ENCODE data around the gene OAS1.

DNA sequence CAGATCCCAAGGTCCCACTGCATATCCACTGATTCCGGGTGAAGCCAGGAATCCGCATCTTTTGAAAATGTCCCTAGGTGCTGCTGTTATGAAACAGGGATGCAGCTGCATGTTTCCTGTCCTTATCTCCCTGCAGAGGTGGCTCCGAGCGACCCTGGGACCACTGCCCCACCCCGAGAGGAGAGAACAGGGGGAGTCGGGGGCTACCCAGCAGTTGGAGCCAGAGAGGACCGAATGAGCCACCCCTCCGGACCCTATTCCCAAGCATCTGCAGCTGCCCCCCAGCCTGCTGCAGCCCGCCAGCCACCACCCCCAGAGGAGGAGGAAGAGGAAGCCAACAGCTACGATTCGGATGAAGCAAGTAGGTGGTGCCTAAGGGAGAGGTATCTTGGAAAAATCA lies 30.3 kb upstream of the OAS1 start:
- no peak for TF ChIP-seq POLR2A (IDR thresholded peaks at IDR 0.05)
- TF ChIP-seq, protein P1, sequence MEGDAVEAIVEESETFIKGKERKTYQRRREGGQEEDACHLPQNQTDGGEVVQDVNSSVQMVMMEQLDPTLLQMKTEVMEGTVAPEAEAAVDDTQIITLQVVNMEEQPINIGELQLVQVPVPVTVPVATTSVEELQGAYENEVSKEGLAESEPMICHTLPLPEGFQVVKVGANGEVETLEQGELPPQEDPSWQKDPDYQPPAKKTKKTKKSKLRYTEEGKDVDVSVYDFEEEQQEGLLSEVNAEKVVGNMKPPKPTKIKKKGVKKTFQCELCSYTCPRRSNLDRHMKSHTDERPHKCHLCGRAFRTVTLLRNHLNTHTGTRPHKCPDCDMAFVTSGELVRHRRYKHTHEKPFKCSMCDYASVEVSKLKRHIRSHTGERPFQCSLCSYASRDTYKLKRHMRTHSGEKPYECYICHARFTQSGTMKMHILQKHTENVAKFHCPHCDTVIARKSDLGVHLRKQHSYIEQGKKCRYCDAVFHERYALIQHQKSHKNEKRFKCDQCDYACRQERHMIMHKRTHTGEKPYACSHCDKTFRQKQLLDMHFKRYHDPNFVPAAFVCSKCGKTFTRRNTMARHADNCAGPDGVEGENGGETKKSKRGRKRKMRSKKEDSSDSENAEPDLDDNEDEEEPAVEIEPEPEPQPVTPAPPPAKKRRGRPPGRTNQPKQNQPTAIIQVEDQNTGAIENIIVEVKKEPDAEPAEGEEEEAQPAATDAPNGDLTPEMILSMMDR (IDR thresholded peaks at IDR 0.05): no peak
